ENCODE measurements around the gene PSME1. TPM values are rescaled to one million over a fixed set of nuclear protein-coding genes. Genes with fewer than 3 reads are reported as not detected.

The PSME1 gene
- total and polyA plus RNA-seq, 2 of the 13 experiments (the other 11 are each of a cell fraction or from before 2014, with no cell fraction given): 159 to 608 TPM

DNA sequence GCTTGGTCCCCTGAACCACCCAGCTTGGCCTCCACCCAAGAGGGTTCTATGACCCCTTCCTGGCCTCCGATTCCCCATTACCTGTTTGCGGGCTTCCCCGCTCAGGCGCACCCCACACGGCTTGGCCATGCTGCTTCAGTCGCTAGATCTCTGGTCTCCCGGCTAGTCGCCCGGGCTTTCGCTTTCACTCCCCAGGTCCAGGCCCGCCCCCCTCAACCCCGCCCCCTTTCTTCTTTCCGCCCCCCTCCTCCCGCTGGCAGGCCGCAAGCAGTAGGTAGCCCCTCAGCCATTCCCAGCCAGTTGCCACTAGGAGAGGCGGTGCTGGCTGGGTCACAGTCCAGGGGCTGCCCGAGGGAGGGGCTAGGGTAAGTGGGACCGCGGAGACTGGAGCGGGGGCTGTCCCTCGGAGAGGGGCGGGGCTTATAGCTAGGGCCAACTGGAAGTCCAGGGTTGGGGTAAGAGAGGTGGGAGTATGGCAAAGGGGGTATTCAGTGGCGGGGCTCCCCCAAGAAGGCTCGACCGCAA is 10.5 kb downstream of the PSME1 start, which contains the start of gene PSME2 (continued):
- TF ChIP-seq HCFC1 (IDR thresholded peaks at IDR 0.05; ENCODE audit: low read depth, low read length) (no peak), ZNF670 (CRISPR knock-in tag; IDR thresholded peaks at IDR 0.05; ENCODE audit: borderline replicate concordance) (no peak), MAFF (IDR thresholded peaks at IDR 0.05; ENCODE audit: low read depth, low read length) (no peak), CCAR2 (optimal IDR thresholded peaks at IDR 0.05; ENCODE audit: low read depth, low read length) (peak; percentile 46), ZSCAN25 (CRISPR knock-in tag; IDR thresholded peaks at IDR 0.05) (peak; percentile 72; the same call in 1 of the 2 replicates), ZNF724P (CRISPR knock-in tag; IDR thresholded peaks at IDR 0.05; ENCODE audit: borderline replicate concordance) (no peak), NR2F1 (CRISPR knock-in tag; IDR thresholded peaks at IDR 0.05) (no peak), ZNF274 (CRISPR knock-in tag; IDR thresholded peaks at IDR 0.05) (peak; percentile 83; the same call in 1 of the 2 replicates), ZNF296 (CRISPR knock-in tag; conservative IDR thresholded peaks at IDR 0.05) (no peak), BRD4 (CRISPR knock-in tag; IDR thresholded peaks at IDR 0.05) (no peak; the same call in 1 of the 2 replicates), ZBTB21 (CRISPR knock-in tag; IDR thresholded peaks at IDR 0.05) (0 out of 2 replicates have a peak, but pooled peaks have one; percentile 7), CREB1 (IDR thresholded peaks at IDR 0.05) (peak; percentile 38; the same call in 1 of the 2 replicates), CREB1 (CRISPR knock-in tag; IDR thresholded peaks at IDR 0.05) (no peak), ATF7 (IDR thresholded peaks at IDR 0.05) (no peak), ATF7 (CRISPR knock-in tag; IDR thresholded peaks at IDR 0.05) (no peak), CREM (IDR thresholded peaks at IDR 0.05) (no peak; the same call in 1 of the 2 replicates), CREM (CRISPR knock-in tag; IDR thresholded peaks at IDR 0.05) (0 out of 2 replicates have a peak, but pooled peaks have one; percentile 34), ZNF331 (CRISPR knock-in tag; IDR thresholded peaks at IDR 0.05) (peak; percentile 76)
- TF ChIP-seq, protein P1, sequence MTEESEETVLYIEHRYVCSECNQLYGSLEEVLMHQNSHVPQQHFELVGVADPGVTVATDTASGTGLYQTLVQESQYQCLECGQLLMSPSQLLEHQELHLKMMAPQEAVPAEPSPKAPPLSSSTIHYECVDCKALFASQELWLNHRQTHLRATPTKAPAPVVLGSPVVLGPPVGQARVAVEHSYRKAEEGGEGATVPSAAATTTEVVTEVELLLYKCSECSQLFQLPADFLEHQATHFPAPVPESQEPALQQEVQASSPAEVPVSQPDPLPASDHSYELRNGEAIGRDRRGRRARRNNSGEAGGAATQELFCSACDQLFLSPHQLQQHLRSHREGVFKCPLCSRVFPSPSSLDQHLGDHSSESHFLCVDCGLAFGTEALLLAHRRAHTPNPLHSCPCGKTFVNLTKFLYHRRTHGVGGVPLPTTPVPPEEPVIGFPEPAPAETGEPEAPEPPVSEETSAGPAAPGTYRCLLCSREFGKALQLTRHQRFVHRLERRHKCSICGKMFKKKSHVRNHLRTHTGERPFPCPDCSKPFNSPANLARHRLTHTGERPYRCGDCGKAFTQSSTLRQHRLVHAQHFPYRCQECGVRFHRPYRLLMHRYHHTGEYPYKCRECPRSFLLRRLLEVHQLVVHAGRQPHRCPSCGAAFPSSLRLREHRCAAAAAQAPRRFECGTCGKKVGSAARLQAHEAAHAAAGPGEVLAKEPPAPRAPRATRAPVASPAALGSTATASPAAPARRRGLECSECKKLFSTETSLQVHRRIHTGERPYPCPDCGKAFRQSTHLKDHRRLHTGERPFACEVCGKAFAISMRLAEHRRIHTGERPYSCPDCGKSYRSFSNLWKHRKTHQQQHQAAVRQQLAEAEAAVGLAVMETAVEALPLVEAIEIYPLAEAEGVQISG (CRISPR knock-in tag; IDR thresholded peaks at IDR 0.05): peak; percentile 63
- TF ChIP-seq, protein P2, sequence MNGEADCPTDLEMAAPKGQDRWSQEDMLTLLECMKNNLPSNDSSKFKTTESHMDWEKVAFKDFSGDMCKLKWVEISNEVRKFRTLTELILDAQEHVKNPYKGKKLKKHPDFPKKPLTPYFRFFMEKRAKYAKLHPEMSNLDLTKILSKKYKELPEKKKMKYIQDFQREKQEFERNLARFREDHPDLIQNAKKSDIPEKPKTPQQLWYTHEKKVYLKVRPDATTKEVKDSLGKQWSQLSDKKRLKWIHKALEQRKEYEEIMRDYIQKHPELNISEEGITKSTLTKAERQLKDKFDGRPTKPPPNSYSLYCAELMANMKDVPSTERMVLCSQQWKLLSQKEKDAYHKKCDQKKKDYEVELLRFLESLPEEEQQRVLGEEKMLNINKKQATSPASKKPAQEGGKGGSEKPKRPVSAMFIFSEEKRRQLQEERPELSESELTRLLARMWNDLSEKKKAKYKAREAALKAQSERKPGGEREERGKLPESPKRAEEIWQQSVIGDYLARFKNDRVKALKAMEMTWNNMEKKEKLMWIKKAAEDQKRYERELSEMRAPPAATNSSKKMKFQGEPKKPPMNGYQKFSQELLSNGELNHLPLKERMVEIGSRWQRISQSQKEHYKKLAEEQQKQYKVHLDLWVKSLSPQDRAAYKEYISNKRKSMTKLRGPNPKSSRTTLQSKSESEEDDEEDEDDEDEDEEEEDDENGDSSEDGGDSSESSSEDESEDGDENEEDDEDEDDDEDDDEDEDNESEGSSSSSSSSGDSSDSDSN (CRISPR knock-in tag; IDR thresholded peaks at IDR 0.05): peak; percentile 68; the same call in 1 of the 2 replicates
- TF ChIP-seq, protein P3, sequence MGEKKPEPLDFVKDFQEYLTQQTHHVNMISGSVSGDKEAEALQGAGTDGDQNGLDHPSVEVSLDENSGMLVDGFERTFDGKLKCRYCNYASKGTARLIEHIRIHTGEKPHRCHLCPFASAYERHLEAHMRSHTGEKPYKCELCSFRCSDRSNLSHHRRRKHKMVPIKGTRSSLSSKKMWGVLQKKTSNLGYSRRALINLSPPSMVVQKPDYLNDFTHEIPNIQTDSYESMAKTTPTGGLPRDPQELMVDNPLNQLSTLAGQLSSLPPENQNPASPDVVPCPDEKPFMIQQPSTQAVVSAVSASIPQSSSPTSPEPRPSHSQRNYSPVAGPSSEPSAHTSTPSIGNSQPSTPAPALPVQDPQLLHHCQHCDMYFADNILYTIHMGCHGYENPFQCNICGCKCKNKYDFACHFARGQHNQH (CRISPR knock-in tag; IDR thresholded peaks at IDR 0.05): peak; percentile 63; the same call in 1 of the 2 replicates
- TF ChIP-seq, protein P4, sequence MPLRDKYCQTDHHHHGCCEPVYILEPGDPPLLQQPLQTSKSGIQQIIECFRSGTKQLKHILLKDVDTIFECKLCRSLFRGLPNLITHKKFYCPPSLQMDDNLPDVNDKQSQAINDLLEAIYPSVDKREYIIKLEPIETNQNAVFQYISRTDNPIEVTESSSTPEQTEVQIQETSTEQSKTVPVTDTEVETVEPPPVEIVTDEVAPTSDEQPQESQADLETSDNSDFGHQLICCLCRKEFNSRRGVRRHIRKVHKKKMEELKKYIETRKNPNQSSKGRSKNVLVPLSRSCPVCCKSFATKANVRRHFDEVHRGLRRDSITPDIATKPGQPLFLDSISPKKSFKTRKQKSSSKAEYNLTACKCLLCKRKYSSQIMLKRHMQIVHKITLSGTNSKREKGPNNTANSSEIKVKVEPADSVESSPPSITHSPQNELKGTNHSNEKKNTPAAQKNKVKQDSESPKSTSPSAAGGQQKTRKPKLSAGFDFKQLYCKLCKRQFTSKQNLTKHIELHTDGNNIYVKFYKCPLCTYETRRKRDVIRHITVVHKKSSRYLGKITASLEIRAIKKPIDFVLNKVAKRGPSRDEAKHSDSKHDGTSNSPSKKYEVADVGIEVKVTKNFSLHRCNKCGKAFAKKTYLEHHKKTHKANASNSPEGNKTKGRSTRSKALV (CRISPR knock-in tag; IDR thresholded peaks at IDR 0.05): peak; percentile 47

Measured in HepG2 (cell line).